Suprapubic skin (tissue), 4 donors: Measurements from ENCODE around the gene BAHD1. TPM values are rescaled to one million over a fixed set of nuclear protein-coding genes. Genes with fewer than 3 reads are reported as not detected.
"Not testable (repeated sequence)": the region's sequence is repeated elsewhere in the genome, so short reads cannot be mapped to it uniquely, and the experiment has no call there.

Experiments
- DNase-seq, 2 donors: peaks; one replicate each; pipeline ENCODE4 v3.0.0-alpha.2; 2019; ENCODE audit warnings: low spot score in 2 of 2
- H3K27ac ChIP-seq: fragments of 200-600 bp; sonication (generic); one replicate; pipeline ENCODE4 v1.5.1; 2019
- H3K27me3 ChIP-seq: fragments of 200-600 bp; sonication (generic); one replicate; pipeline ENCODE4 v1.5.1; 2019
- H3K36me3 ChIP-seq: fragments of 200-600 bp; sonication (generic); one replicate; pipeline ENCODE4 v1.5.1; 2019
- H3K4me1 ChIP-seq: fragments of 200-600 bp; sonication (generic); one replicate; pipeline ENCODE4 v1.5.1; 2019
- H3K4me3 ChIP-seq: fragments of 200-600 bp; sonication (generic); one replicate; pipeline ENCODE4 v1.5.1; 2019; ENCODE audit warnings: mild to moderate bottlenecking
- H3K9me3 ChIP-seq: fragments of 200-600 bp; sonication (generic); one replicate; pipeline ENCODE4 v1.5.1; 2019
- EP300 ChIP-seq: sonication (generic); formaldehyde crosslinking; IDR thresholded peaks from one replicate; pipeline ENCODE4 v1.6.1; 2017; ENCODE audit warnings: antibody characterized with exemption
- POLR2A ChIP-seq, 2 donors: fragments of 450-650 bp; IDR thresholded peaks; one replicate each; pipeline ENCODE4 v1.6.1; 2017; ENCODE audit warnings: antibody characterized with exemption in 2 of 2, mild to moderate bottlenecking in 2 of 2, moderate library complexity in 2 of 2
- POLR2AphosphoS5 ChIP-seq, 3 donors: sonication (generic); formaldehyde crosslinking; IDR thresholded peaks; one replicate each; pipeline ENCODE4 v1.6.1; 2017; ENCODE audit warnings: antibody characterized with exemption in 3 of 3
- WGBS: methylation state at CpG from one replicate; pipeline ENCODE4 v1.1.5; 2018; 5-methylcytosine and 5-hydroxymethylcytosine counted together
- total RNA-seq, 4 donors: library from RNA; depleted of rRNA; stranded (reverse); fragments of >200 nt; gene quantifications; one replicate each; pipeline ENCODE4 v1.1.0, GENCODE V29; 2016
- TF ChIP-seq, protein P1 (sequence below), 2 donors: fragments of 200-600 bp in 1 of 2; fragments of 450-650 bp in 1 of 2; sonication (generic) in 1 of 2; IDR thresholded peaks; one replicate each; pipeline ENCODE4 v1.5.1; 2016 to 2019; ENCODE audit warnings: antibody characterized with exemption in 2 of 2, mild to moderate bottlenecking in 1 of 2, moderate library complexity in 1 of 2

The BAHD1 gene
- total RNA-seq, 4 donors from 2014 or later, result 16.8 to 24.6 (median 19.2) TPM

DNA sequence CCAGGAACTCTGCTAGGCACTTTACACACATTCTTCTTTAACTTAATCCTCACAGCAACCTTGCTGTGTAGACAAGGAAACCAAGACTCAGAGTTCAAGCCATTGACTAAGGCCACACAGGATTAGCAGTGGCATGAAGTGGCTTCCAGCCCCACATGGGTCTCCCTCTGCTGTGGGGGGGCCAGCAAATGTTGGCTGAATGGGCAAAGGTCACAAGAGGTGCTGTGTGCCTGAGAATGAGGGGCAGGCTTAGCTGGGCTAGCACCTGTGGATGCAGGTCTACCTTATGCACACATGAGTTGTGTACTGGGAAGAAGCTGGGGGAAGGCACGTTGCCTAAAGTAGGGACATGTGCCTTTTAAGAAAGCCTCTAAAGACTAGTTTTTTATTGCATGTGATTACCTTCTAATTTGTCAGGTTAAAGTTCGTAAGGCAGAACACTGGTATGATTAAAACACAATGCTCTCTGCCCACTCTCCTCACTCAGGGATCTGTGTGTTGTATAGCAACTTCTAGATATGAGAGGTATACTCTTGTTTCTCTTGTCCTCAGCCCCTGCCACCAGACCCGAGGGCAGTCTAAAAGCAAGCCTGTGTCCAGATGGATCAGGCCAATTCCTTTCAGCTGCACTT, 10.9 kb downstream of the BAHD1 start:
- H3K36me3 ChIP-seq, result no peaks in the 10 kb centered on the region
- H3K9me3 ChIP-seq, result no peaks in the 10 kb centered on the region
- H3K4me3 ChIP-seq, result no peak overlapping the region
- peaks cover 45% of the 10 kb centered on the region for H3K4me1 ChIP-seq
- H3K27me3 ChIP-seq, result no peaks in the 10 kb centered on the region
- TF ChIP-seq POLR2A (IDR thresholded peaks at IDR 0.05), result no peak
- TF ChIP-seq EP300, result no peak
- no peak overlapping the region for H3K27ac ChIP-seq
- WGBS, result 84% methylated on average over 3 of the region's 3 CpGs
- no peak for DNase-seq

DNA sequence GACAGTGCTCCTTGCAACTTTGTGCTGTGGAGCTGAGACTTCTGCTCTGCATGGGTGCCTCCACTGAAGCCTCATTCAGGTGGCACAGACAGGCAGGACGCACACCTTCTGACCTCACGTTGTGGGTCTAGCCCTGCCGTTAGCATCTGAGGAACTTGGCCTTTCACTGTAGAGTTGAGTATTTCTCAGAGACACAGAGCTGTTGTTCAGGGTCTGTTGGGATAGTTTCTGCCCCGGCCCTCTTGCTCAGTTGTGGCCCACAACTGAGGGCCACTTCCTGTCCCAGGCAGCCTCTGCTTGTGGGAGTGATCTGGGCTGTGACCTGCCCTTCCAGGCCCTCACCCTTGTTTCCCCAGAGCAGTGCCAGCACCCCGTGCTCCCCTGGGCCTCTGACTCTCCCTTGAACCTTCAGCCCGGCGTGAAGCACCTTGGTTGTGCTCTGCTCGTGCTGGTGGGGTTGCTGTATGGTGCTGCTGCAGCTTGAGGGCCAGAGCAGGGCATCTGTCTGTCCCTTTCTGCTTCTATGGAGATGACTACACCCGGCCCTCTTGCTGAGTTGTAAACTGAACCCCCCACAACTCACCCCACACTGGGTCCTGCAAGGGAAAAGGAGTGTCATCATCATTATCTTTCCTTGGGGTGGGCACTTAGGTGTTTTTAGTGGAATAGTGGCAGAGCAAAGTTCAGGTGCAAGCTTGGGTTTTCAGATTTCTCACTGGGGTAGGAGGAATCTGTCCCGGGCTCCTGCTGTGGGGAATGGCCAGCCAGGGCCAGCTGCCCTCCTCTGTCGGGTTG, 11.7 kb downstream of the BAHD1 start:
- Histone ChIP-seq H3K4me3 (no peak overlapping the region), H3K9me3 (no peaks in the 10 kb centered on the region), H3K4me1 (peaks cover 48% of the 10 kb centered on the region), H3K36me3 (no peaks in the 10 kb centered on the region), H3K27ac (no peak overlapping the region), H3K27me3 (no peaks in the 10 kb centered on the region)
- 80% methylated on average over 7 of the region's 11 CpGs for WGBS
- DNase-seq, result no peak
- no peak for TF ChIP-seq POLR2A (IDR thresholded peaks at IDR 0.05)
- TF ChIP-seq, protein P1, sequence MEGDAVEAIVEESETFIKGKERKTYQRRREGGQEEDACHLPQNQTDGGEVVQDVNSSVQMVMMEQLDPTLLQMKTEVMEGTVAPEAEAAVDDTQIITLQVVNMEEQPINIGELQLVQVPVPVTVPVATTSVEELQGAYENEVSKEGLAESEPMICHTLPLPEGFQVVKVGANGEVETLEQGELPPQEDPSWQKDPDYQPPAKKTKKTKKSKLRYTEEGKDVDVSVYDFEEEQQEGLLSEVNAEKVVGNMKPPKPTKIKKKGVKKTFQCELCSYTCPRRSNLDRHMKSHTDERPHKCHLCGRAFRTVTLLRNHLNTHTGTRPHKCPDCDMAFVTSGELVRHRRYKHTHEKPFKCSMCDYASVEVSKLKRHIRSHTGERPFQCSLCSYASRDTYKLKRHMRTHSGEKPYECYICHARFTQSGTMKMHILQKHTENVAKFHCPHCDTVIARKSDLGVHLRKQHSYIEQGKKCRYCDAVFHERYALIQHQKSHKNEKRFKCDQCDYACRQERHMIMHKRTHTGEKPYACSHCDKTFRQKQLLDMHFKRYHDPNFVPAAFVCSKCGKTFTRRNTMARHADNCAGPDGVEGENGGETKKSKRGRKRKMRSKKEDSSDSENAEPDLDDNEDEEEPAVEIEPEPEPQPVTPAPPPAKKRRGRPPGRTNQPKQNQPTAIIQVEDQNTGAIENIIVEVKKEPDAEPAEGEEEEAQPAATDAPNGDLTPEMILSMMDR (IDR thresholded peaks at IDR 0.05), result no peak
- no peak for TF ChIP-seq POLR2AphosphoS5 (IDR thresholded peaks at IDR 0.05)
- no peak for TF ChIP-seq EP300

DNA sequence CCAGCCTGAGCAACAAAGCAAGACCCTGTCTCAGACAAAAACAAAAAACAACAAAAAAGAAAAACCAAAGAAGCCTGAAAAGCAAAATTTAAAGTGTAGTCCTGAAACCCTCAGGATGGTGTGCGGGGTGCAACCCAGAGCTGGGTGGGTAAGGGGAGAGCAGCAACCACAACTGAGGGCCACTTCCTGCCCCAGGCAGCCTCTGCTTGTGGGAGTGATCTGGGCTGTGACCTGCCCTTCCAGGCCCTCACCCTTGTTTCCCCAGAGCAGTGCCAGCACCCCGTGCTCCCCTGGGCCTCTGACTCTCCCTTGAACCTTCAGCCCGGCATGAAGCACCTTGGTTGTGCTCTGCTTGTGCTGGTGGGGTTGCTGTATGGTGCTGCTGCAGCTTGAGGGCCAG, 13.2 kb downstream of the BAHD1 start:
- H3K27me3 ChIP-seq, H3K27ac ChIP-seq, DNase-seq, H3K4me3 ChIP-seq, H3K36me3 ChIP-seq, H3K9me3 ChIP-seq: not testable (repeated sequence)
- WGBS, result 61% methylated on average over 2 of the region's 3 CpGs
- H3K4me1 ChIP-seq, result peaks cover 48% of the 10 kb centered on the region

DNA sequence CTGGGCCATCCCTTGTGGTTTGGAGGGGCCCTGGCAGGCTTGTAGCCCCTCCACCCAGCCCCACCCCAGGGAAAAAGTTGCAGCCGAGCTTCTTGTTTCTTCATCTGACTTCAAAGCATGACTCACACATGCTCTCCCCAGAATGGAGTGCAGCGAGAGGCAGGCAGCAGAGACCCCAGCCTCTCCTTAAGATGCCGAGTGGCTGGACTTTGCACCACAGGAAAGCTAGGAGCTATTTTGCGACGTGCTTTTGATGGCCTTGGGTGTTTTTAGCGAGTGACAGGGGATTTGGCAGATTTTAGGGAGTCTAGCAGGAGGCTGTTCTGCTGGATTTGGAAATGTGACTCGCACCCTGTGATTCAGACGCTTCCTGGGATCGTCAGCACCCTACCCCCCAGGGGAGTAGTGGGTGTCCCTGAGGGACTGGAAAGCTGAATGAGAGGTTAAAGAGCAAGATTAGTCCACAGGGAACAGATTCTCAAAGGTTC, 14.2 kb downstream of the BAHD1 start:
- Histone ChIP-seq H3K27me3 (no peaks in the 10 kb centered on the region), H3K9me3 (no peaks in the 10 kb centered on the region), H3K27ac (no peak overlapping the region), H3K36me3 (peaks cover 16% of the 10 kb centered on the region), H3K4me1 (peaks cover 48% of the 10 kb centered on the region), H3K4me3 (no peak overlapping the region)
- TF ChIP-seq EP300 (no peak), POLR2AphosphoS5 (IDR thresholded peaks at IDR 0.05) (no peak)
- TF ChIP-seq, protein P1 (IDR thresholded peaks at IDR 0.05), result no peak
- whole genome bisulfite sequencing, result 42% methylated on average over 9 of the region's 9 CpGs
- no peak for DNase-seq

DNA sequence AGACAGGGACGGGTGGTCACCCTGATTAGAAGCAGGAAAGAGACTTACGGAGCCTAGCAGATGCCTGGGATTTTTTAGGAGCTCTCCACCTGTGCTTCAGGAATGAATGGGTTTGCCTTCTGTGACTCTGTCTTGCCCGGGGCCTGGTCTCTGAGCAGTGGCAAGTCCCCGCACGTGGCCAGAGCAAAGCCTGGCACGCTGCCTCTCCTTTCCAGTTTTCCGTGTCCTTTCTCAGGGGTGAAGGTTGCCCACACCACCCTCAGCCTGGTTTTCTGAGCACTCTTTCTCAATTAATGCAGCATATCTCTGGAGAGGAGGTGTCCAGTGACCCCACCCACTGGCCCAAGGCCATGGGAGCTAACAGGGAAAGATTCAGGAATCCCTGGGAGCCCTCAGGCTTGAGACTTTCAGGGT, 15.6 kb downstream of the BAHD1 start:
- Histone ChIP-seq H3K27me3 (no peaks in the 10 kb centered on the region), H3K36me3 (peaks cover 19% of the 10 kb centered on the region), H3K27ac (no peak overlapping the region), H3K4me1 (peaks cover 43% of the 10 kb centered on the region), H3K9me3 (no peaks in the 10 kb centered on the region), H3K4me3 (no peak overlapping the region)
- no peak for TF ChIP-seq POLR2A (IDR thresholded peaks at IDR 0.05)
- TF ChIP-seq, protein P1 (IDR thresholded peaks at IDR 0.05), result no peak
- TF ChIP-seq POLR2AphosphoS5 (IDR thresholded peaks at IDR 0.05), result no peak
- no peak for TF ChIP-seq EP300
- 12% methylated on average over 7 of the region's 7 CpGs for WGBS
- no peak for DNase-seq

DNA sequence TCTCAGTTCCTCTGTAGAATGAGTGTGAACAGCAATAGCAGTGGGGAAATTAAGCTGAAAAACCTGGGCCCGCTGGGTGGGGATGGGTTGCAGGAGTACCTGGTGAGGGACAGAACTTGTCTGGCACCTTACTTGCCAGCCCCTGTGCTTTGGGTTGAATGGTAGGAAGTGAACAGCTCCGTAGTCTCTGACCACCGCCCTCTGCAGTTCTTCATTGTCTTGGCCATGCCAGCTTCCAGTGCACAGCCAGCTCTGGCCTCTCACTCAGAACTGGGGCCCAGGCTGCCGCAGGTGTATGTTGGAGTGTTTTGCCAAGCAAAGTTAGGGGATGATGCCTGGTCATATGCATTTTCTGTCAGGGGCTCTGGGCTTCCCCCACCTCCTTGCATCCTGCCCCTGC, 16.0 kb downstream of the BAHD1 start:
- H3K9me3 ChIP-seq, result no peaks in the 10 kb centered on the region
- H3K27me3 ChIP-seq, result no peaks in the 10 kb centered on the region
- no peak for DNase-seq
- H3K4me1 ChIP-seq, result peaks cover 43% of the 10 kb centered on the region
- TF ChIP-seq, protein P1 (IDR thresholded peaks at IDR 0.05), result no peak
- TF ChIP-seq POLR2AphosphoS5 (IDR thresholded peaks at IDR 0.05) (no peak), EP300 (no peak), POLR2A (IDR thresholded peaks at IDR 0.05) (no peak)
- no peak overlapping the region for H3K27ac ChIP-seq
- peaks cover 20% of the 10 kb centered on the region for H3K36me3 ChIP-seq
- no peak overlapping the region for H3K4me3 ChIP-seq
- 77% methylated on average over 4 of the region's 4 CpGs for WGBS
